ENCODE measurements around the gene UBFD1. TPM values are rescaled to one million over a fixed set of nuclear protein-coding genes. Genes with fewer than 3 reads are reported as not detected.
"Not testable (repeated sequence)": the region's sequence is repeated elsewhere in the genome, so short reads cannot be mapped to it uniquely, and the experiment has no call there.

Gene UBFD1
- total and polyA plus RNA-seq, 2 donors from 2014 or later, result 20.8 to 52.8 TPM

- DNase-seq (no peak), FAIRE-seq (no peak)
- no peak for TF ChIP-seq CTCF (IDR thresholded peaks at IDR 0.05; ENCODE audit: borderline replicate concordance, extremely low read depth, insufficient read depth)
- Histone ChIP-seq H3K9ac (ENCODE audit: low read length in 3 of 3) (no peak overlapping the region), H3K9me3 (ENCODE audit: control insufficient read depth in 2 of 3, insufficient read depth in 1 of 3, low read length in 3 of 3) (no peaks in the 10 kb centered on the region), H3K27ac (ENCODE audit: low read depth in 2 of 2, low read length in 2 of 2) (no peak overlapping the region), H3K4me1 (ENCODE audit: control insufficient read depth in 2 of 3, insufficient read depth in 2 of 3, low read depth in 1 of 3, low read length in 3 of 3) (no peaks in the 10 kb centered on the region), H3K4me3 (ENCODE audit: low read length in 3 of 3) (no peak overlapping the region), H3K27me3 (ENCODE audit: control insufficient read depth, insufficient read depth, low read length) (no peaks in the 10 kb centered on the region), H3K36me3 (ENCODE audit: control insufficient read depth in 2 of 3, insufficient read depth in 3 of 3, low read length in 3 of 3) (peaks cover 4 to 15% (median 6%) of the 10 kb centered on the region in 3 donors)
- intact Hi-C loops (cut with DNase I), result no loop called here
Measured at GRCh38 chr16:23608194-23608593, 50.7 kb downstream of the UBFD1 start.

GRCh38 chr16:23609929-23610328 is 52.4 kb downstream of the UBFD1 start:
- H3K9ac ChIP-seq (ENCODE audit: low read length in 3 of 3), result no peak overlapping the region
- FAIRE-seq, result no peak
- intact Hi-C loops (cut with DNase I), result no loop called here
- no peaks in the 10 kb centered on the region for H3K4me1 ChIP-seq (ENCODE audit: control insufficient read depth in 2 of 3, insufficient read depth in 2 of 3, low read depth in 1 of 3, low read length in 3 of 3)
- no peak overlapping the region for H3K4me3 ChIP-seq (ENCODE audit: low read length in 3 of 3)
- peaks cover 3 to 9% (median 4%) of the 10 kb centered on the region in 3 donors for H3K36me3 ChIP-seq (ENCODE audit: control insufficient read depth in 2 of 3, insufficient read depth in 3 of 3, low read length in 3 of 3)
- H3K27me3 ChIP-seq (ENCODE audit: control insufficient read depth, insufficient read depth, low read length), result no peaks in the 10 kb centered on the region
- no peak overlapping the region for H3K27ac ChIP-seq (ENCODE audit: low read depth in 2 of 2, low read length in 2 of 2)
- no peaks in the 10 kb centered on the region for H3K9me3 ChIP-seq (ENCODE audit: control insufficient read depth in 2 of 3, insufficient read depth in 1 of 3, low read length in 3 of 3)
- DNase-seq, result no peak
- no peak for TF ChIP-seq CTCF (IDR thresholded peaks at IDR 0.05; ENCODE audit: borderline replicate concordance, extremely low read depth, insufficient read depth)

- peaks cover 3 to 12% (median 4%) of the 10 kb centered on the region in 3 donors for H3K36me3 ChIP-seq (ENCODE audit: control insufficient read depth in 2 of 3, insufficient read depth in 3 of 3, low read length in 3 of 3)
- H3K27me3 ChIP-seq (ENCODE audit: control insufficient read depth, insufficient read depth, low read length); DNase-seq; intact Hi-C loops (cut with DNase I); H3K9ac ChIP-seq (ENCODE audit: low read length in 3 of 3); H3K27ac ChIP-seq (ENCODE audit: low read depth in 2 of 2, low read length in 2 of 2); H3K4me3 ChIP-seq (ENCODE audit: low read length in 3 of 3); H3K4me1 ChIP-seq (ENCODE audit: control insufficient read depth in 2 of 3, insufficient read depth in 2 of 3, low read depth in 1 of 3, low read length in 3 of 3); FAIRE-seq; H3K9me3 ChIP-seq (ENCODE audit: control insufficient read depth in 2 of 3, insufficient read depth in 1 of 3, low read length in 3 of 3): not testable (repeated sequence)
Measured at GRCh38 chr16:23610905-23611304, 53.4 kb downstream of the UBFD1 start.

GRCh38 chr16:23611936-23612335 is 54.4 kb downstream of the UBFD1 start:
- DNase-seq, result no peak
- Histone ChIP-seq H3K4me1 (ENCODE audit: control insufficient read depth in 2 of 3, insufficient read depth in 2 of 3, low read depth in 1 of 3, low read length in 3 of 3) (no peaks in the 10 kb centered on the region), H3K27me3 (ENCODE audit: control insufficient read depth, insufficient read depth, low read length) (no peaks in the 10 kb centered on the region), H3K27ac (ENCODE audit: low read depth in 2 of 2, low read length in 2 of 2) (no peak overlapping the region), H3K36me3 (ENCODE audit: control insufficient read depth in 2 of 3, insufficient read depth in 3 of 3, low read length in 3 of 3) (peaks cover 3 to 12% (median 4%) of the 10 kb centered on the region in 3 donors), H3K9ac (ENCODE audit: low read length in 3 of 3) (no peak overlapping the region), H3K4me3 (ENCODE audit: low read length in 3 of 3) (no peak overlapping the region), H3K9me3 (ENCODE audit: control insufficient read depth in 2 of 3, insufficient read depth in 1 of 3, low read length in 3 of 3) (no peaks in the 10 kb centered on the region)
- intact Hi-C loops (cut with DNase I), result no loop called here
- no peak for TF ChIP-seq CTCF (IDR thresholded peaks at IDR 0.05; ENCODE audit: borderline replicate concordance, extremely low read depth, insufficient read depth)
- no peak for FAIRE-seq

Measured in kidney (tissue), 14 donors.